Stimulated activated CD4-positive, alpha-beta T cell treated with anti-CD3 and anti-CD28 coated beads, TNF-alpha, amount 100 ng/mL, for 1 hour (primary cell): ENCODE data around the gene CNN2.

Experiments used
- DNase-seq, 3 donors: peaks; one replicate each; pipeline ENCODE4 v3.0.0-alpha.2; 2020; ENCODE audit warnings: low read depth in 3 of 3, low spot score in 1 of 3

Gene CNN2

GRCh38 chr19:995051-995827 is 31.2 kb upstream of the CNN2 start:
- DNase-seq: no peak

DNA sequence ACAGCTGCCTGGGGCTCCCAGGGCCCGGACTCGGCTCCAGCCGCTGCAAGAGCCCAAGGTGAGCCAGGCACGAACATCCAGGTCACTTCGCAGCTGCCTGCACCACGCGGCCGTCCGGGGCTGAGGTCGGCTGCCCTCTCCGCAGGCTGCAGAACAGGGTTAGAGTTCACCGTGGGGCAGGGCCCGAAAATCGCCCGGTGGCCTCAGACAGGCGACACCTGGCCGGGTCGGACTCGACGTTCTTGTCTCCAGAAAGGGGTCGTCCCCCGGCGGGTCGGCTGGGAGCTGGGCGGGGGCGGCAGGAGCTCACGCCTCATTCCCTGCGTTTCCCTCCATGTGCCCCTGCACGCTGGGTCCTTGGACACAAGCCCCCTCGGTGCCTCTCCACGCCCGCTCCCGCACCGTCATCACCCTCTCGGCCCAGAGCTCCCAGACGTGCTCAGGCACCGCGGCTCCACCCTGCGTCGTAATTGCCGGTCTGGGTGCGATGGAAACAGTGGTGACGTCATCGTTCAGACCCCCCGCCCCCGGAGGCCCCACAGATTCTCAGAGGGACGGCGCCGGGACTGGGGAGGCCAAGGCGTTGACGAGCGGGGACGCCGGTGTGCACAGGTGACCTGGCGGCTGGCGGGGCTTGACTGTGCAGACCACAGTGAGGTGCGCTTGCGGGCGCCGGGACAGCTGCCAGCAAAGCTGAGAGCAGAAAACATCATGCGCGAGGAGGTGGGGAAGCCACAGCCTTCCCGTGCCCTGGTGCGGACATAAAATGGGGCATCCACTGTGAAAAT is 30.2 kb upstream of the CNN2 start:
- peak; percentile 42 to 57 (median 55) for DNase-seq

- no peak for DNase-seq
These were observed 28.3 kb upstream of the CNN2 start for GRCh38 chr19:998064-998463.

- no peak for DNase-seq
These were observed 27.1 kb upstream of the CNN2 start for GRCh38 chr19:999379-999719.

DNA sequence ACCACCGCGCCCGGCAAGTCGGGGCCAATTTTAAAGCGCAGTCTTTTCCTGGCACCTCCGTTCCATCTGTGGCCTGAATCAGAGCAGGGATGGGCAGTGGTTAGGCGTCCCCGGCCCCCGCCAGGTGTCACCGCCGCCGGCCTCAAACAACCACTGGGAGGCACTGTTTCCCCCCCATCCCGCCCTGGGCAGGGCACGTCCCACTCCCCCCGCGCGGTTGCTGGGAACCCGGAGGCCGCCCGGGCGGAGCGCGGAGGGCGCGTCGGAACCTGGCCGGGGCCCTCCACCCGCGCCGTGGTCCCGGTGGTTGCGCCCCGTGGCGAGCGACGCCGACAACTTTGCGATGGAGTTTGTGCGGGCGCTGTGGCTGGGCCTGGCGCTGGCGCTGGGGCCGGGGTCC is 26.3 kb upstream of the CNN2 start, which contains the start of gene GRIN3B:
GRIN3B (plus strand) TSS at position 325 of the 400 bp plus-strand sequence; CDS start at position 344, 19 bp downstream.
- DNase-seq: peak in 2 of 3 donors; percentile 29 to 56

- no peak for DNase-seq
These were observed 25.5 kb upstream of the CNN2 start for GRCh38 chr19:1000591-1001537.

DNA sequence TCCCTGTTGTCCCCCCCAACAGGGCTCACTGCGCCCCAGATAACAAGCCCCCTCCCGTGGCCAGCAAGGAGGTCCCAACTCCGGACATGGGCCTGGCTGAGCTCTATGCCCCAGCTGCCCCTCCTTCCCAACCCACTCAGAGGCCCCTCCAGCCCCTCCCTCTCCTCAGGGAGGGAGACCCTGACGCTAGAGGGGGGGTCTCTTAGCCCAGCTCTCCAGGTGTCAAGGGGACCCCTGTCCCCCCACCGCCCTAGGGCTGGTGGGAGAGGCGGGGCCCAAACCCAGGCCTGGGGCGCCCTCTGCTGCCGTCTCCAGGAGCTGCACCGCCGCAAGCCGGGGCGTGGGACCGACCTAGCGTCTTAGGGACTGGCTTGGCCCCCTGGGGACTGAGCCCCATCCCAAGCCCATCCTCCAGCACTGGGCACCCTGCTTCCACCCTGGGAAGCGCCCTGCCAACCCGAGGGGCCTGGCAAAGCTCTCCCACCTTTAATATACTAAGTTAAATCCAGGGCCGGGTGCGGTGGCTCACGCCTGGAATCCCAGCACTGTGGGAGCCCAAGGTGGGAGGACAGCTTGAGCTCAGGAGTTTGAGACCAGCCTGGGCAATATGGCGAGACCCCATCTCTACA is 24.8 kb upstream of the CNN2 start:
- DNase-seq: peak; percentile 16 to 74 (median 54)

GRCh38 chr19:1002600-1002999 is 23.8 kb upstream of the CNN2 start:
- DNase-seq: no peak

DNA sequence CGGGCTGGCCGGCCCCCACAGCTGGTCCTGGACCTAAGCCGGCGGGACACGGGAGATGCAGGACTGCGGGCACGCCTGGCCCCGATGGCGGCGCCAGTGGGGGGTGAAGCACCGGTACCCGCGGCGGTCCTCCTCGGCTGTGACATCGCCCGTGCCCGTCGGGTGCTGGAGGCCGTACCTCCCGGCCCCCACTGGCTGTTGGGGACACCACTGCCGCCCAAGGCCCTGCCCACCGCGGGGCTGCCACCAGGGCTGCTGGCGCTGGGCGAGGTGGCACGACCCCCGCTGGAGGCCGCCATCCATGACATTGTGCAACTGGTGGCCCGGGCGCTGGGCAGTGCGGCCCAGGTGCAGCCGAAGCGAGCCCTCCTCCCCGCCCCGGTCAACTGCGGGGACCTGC is 23.1 kb upstream of the CNN2 start:
- no peak for DNase-seq

DNA sequence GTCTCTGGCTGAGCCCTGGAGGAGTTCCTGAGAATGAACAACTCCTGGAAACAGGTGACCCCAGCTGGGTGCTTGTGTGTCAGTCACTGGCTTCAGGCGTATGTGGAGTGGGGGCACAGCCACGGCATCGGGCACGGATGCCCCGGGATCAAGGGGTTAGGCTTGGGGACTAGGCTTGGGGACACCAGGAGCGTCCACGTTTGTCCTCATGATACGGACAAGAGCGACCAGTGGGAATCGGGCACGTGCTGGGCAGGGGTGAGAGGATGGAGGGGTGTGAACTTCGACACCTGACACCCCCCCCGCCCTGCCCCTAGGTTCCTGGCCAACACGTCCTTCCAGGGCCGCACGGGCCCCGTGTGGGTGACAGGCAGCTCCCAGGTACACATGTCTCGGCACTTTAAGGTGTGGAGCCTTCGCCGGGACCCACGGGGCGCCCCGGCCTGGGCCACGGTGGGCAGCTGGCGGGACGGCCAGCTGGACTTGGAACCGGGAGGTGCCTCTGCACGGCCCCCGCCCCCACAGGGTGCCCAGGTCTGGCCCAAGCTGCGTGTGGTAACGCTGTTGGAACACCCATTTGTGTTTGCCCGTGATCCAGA is 22.1 kb upstream of the CNN2 start:
- no peak for DNase-seq

- no peak for DNase-seq
These were observed 21.4 kb upstream of the CNN2 start for GRCh38 chr19:1004803-1005664.

- no peak for DNase-seq
These were observed 19.6 kb upstream of the CNN2 start for GRCh38 chr19:1006711-1007398.

DNA sequence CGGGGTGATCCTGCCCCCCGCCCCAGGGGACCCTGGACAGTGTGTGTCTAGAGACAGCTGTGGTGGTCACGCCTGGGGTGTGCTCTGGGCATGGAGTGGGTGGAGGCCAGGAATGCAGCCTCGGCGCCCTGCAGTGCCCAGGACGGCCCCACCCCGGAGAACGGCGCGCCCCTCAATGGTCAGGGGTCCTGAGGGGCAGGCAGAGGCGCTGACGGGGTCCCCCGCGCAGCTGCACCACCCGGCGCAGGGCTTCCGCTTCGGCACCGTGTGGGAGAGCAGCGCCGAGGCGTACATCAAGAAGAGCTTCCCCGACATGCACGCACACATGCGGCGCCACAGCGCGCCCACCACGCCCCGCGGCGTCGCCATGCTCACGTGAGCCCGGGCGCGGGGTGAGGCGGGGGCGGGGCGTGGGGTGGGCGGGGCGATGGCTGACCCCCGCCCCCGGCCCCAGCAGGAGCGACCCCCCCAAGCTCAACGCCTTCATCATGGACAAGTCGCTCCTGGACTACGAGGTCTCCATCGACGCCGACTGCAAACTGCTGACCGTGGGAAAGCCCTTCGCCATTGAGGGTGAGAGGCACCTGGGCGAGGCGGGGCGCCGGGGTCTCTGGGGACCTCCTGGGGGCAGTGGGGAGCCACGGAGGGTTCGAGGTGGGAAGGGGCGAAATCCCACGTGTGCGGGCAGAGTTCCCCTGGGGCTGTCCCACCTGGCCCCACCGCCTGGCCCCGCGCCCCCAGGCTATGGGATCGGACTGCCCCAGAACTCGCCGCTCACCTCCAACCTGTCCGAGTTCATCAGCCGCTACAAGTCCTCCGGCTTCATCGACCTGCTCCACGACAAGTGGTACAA is 18.8 kb upstream of the CNN2 start:
- no peak for DNase-seq

- no peak for DNase-seq
These were observed 18.0 kb upstream of the CNN2 start for GRCh38 chr19:1008268-1009040.

DNA sequence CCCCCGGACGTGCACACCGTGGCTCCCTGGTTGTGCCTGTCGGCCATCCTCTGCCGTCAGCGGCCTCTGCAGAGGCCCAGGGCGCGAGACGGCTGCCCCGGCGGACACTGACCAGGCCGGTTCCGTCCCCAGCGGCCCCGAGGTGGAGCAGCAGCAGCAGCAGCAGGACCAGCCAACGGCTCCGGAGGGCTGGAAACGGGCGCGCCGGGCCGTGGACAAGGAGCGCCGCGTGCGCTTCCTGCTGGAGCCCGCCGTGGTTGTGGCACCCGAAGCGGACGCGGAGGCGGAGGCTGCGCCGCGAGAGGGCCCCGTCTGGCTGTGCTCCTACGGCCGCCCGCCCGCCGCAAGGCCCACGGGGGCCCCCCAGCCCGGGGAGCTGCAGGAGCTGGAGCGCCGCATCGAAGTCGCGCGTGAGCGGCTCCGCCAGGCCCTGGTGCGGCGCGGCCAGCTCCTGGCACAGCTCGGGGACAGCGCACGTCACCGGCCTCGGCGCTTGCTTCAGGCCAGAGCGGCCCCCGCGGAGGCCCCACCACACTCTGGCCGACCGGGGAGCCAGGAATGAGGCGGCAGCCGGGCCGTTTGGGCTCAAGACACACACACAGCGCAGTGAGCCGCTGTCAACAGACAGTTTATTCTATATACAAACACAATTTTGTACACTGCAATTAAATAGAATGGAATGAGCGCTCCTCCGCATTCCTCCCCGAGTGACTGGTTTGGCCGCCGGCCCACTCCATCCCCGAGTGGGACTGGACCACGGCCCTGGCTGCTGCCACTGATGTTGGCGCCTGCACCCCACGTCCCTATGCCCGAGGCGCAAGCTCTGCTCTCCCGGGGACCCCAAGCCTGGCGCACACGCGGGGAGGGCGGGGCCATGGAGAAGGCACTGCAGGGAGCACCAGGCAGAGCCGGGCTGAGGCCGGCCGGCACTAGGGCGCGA is 17.1 kb upstream of the CNN2 start:
- no peak for DNase-seq

GRCh38 chr19:1009981-1010538 is 16.3 kb upstream of the CNN2 start:
- DNase-seq: no peak
